ENCODE data around the gene HAGHL. TPM values are rescaled to one million over a fixed set of nuclear protein-coding genes. Genes with fewer than 3 reads are reported as not detected.

HAGHL gene
- total and polyA plus RNA-seq, 5 donors: 7.5 to 21.0 (median 12.1) TPM

- Histone ChIP-seq H3K9me3 (ENCODE audit: control insufficient read depth, low read length) (no peaks in the 10 kb centered on the region), H3K27ac (ENCODE audit: low read length) (no peak overlapping the region), H3K27me3 (ENCODE audit: control insufficient read depth, insufficient read depth) (no peaks in the 10 kb centered on the region), H3K4me3 (ENCODE audit: low read length) (no peak overlapping the region), H3K4me1 (ENCODE audit: control insufficient read depth, insufficient read depth, low read length) (peaks cover 7% of the 10 kb centered on the region)
- DNase-seq: peak in 2 of 3 donors; percentile 78 to 80
- ATAC-seq: no peak
- intact Hi-C loops (cut with DNase I): no loop called here
- 73% methylated on average over 28 of the region's 28 CpGs for WGBS
Measured at GRCh38 chr16:681746-682427, 45.0 kb upstream of the HAGHL start.

GRCh38 chr16:682493-683395 lies 44.2 kb upstream of the HAGHL start:
- WGBS: 84% methylated on average over 36 of the region's 36 CpGs
- H3K4me3 ChIP-seq (ENCODE audit: low read length): no peak overlapping the region
- H3K9me3 ChIP-seq (ENCODE audit: control insufficient read depth, low read length): no peaks in the 10 kb centered on the region
- peaks cover 7% of the 10 kb centered on the region for H3K4me1 ChIP-seq (ENCODE audit: control insufficient read depth, insufficient read depth, low read length)
- ATAC-seq (no peak), DNase-seq (peak in 1 of 3 donors; percentile 61)
- H3K27ac ChIP-seq (ENCODE audit: low read length): no peak overlapping the region
- no peaks in the 10 kb centered on the region for H3K27me3 ChIP-seq (ENCODE audit: control insufficient read depth, insufficient read depth)
- intact Hi-C loops (cut with DNase I): no loop called here

GRCh38 chr16:683396-684070 lies 43.4 kb upstream of the HAGHL start:
- H3K9me3 ChIP-seq (ENCODE audit: control insufficient read depth, low read length): no peaks in the 10 kb centered on the region
- H3K27ac ChIP-seq (ENCODE audit: low read length): no peak overlapping the region
- 15% methylated on average over 57 of the region's 57 CpGs for WGBS
- H3K4me1 ChIP-seq (ENCODE audit: control insufficient read depth, insufficient read depth, low read length): peaks cover 7% of the 10 kb centered on the region
- peak in 1 of 3 donors; percentile 73 for DNase-seq
- ATAC-seq: no peak
- no peaks in the 10 kb centered on the region for H3K27me3 ChIP-seq (ENCODE audit: control insufficient read depth, insufficient read depth)
- H3K4me3 ChIP-seq (ENCODE audit: low read length): peak overlapping the region; percentile 52
- intact Hi-C loops (cut with DNase I): no loop called here

DNA sequence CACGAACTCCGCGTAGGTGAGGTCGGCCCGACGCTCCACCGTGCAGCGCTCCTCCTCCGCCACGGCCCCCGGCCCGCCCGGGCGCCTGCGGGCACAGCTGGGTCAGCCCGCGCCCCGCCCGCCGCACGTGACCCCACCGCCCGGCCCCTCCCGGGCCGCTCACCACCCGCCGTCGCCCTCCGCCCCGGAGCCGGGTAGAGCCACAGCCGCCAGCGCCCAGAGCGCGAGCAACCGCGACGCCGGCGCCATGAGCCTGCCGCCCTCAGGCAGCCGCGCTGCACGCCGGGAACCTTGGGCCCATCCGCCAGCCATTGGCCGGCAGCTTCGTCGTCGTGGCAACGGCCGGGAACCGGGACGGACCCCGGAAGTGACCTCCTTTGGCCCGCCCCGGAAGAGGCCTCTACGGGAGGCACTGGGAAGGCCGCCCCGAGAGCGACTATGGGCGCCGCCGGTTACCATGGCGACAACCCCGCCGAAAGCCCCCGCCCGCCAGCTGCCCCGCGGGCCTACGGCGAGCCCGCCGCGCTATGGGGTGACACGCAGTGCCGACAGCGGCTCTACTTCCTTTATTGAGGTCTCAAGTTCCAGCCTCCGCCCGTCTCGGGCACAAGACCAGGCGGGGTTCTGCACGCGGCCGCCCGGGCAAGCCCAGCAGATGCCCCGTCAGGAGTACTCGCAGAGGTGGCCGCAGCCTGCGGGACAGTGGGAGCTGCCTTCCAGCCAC lies 42.7 kb upstream of the HAGHL start, which contains the start of gene JMJD8:
Gene JMJD8, minus strand, starts transcription at position 264 of the 724 bp plus-strand sequence. Its CDS starts 15 bp downstream, at position 249.
- Histone ChIP-seq H3K4me1 (ENCODE audit: control insufficient read depth, insufficient read depth, low read length) (peaks cover 8% of the 10 kb centered on the region), H3K27me3 (ENCODE audit: control insufficient read depth, insufficient read depth) (no peaks in the 10 kb centered on the region), H3K9me3 (ENCODE audit: control insufficient read depth, low read length) (no peaks in the 10 kb centered on the region), H3K4me3 (ENCODE audit: low read length) (peak within 1 kb of the TSS; percentile 52), H3K27ac (ENCODE audit: low read length) (peak within 1 kb of the TSS; percentile 14)
- intact Hi-C loops (cut with DNase I): no loop called here
- 4% methylated on average over 91 of the region's 91 CpGs for WGBS
- DNase-seq: peak; percentile 99 to 100 (median 99)
- ATAC-seq: peak; percentile 75 to 76

- ATAC-seq (no peak), DNase-seq (peak in 2 of 3 donors; percentile 78 to 80)
- H3K4me3 ChIP-seq (ENCODE audit: low read length): no peak overlapping the region
- WGBS: 94% methylated on average over 61 of the region's 61 CpGs
- no peak overlapping the region for H3K27ac ChIP-seq (ENCODE audit: low read length)
- H3K4me1 ChIP-seq (ENCODE audit: control insufficient read depth, insufficient read depth, low read length): peaks cover 12% of the 10 kb centered on the region
- H3K27me3 ChIP-seq (ENCODE audit: control insufficient read depth, insufficient read depth): no peaks in the 10 kb centered on the region
- no peaks in the 10 kb centered on the region for H3K9me3 ChIP-seq (ENCODE audit: control insufficient read depth, low read length)
- intact Hi-C loops (cut with DNase I): no loop called here
Measured at GRCh38 chr16:684961-685696, 41.8 kb upstream of the HAGHL start.

DNA sequence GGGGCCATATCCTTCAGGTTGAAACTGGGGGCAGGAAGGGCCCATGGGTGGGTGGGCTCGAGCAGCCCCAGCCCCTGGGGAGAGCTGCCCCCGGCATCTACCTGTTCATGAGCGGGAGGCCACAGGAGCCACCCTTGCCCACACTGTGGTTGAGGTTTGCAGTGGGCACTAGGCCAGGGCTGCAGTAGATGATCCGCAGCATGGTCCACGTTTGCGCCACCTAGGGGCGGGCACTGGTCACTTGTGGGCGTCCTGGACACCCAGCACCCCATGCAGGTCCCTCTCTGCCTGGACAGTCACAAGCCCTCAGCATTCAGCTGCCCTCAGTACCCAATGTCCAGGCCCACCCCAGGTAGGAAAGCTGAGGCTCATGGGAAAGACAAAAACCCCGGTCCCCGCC lies 40.9 kb upstream of the HAGHL start:
- intact Hi-C loops (cut with DNase I): no loop called here
- no peak overlapping the region for H3K27ac ChIP-seq (ENCODE audit: low read length)
- peaks cover 12% of the 10 kb centered on the region for H3K4me1 ChIP-seq (ENCODE audit: control insufficient read depth, insufficient read depth, low read length)
- DNase-seq (peak in 1 of 3 donors; percentile 78), ATAC-seq (no peak)
- no peaks in the 10 kb centered on the region for H3K27me3 ChIP-seq (ENCODE audit: control insufficient read depth, insufficient read depth)
- WGBS: 68% methylated on average over 10 of the region's 10 CpGs
- H3K9me3 ChIP-seq (ENCODE audit: control insufficient read depth, low read length): no peaks in the 10 kb centered on the region
- no peak overlapping the region for H3K4me3 ChIP-seq (ENCODE audit: low read length)

DNA sequence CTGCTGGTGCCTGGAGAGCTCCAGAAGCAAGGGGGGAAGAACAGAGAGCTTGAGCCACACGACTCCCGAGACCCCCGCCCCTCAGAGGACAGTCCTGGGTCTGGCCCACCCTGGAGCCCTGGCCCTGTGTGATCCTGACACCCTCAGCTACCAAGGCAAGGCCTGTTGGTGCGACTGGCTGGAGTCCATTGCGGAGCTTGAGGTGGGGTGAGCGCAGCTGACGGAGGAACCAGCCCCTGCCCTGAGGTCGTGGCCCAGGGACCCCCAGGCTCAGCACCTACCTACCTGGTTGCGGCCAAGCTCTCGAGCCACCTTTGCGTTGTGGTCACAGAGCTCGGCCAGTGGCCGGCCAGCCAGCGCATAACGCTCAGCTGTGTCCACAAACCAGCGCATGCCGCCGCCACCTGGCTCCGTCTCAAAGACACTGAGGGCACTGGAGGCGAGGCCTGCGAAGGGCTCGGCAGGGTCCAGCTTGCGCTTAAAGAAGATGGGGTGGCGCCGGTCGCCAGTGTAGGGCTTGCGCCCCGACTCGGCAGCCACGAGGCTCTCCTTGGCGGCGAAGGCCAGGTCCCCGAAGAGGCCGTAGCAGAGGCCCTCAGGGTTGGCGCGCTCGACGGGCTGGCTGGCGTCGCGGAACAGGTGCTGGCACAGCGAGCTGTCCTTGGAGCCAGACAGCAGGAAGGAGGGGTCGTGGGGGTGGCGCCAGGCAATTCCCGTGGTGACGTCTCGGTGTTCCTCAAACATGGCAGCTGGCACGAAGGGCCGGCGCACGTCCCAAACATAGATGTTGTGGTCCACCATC lies 40.2 kb upstream of the HAGHL start:
- H3K27ac ChIP-seq (ENCODE audit: low read length): no peak overlapping the region
- ATAC-seq (no peak), DNase-seq (no peak)
- H3K4me1 ChIP-seq (ENCODE audit: control insufficient read depth, insufficient read depth, low read length): peaks cover 6% of the 10 kb centered on the region
- WGBS: 94% methylated on average over 51 of the region's 51 CpGs
- H3K4me3 ChIP-seq (ENCODE audit: low read length): no peak overlapping the region
- H3K9me3 ChIP-seq (ENCODE audit: control insufficient read depth, low read length): no peaks in the 10 kb centered on the region
- no peaks in the 10 kb centered on the region for H3K27me3 ChIP-seq (ENCODE audit: control insufficient read depth, insufficient read depth)
- intact Hi-C loops (cut with DNase I): no loop called here

GRCh38 chr16:687499-687898 lies 39.4 kb upstream of the HAGHL start:
- H3K4me1 ChIP-seq (ENCODE audit: control insufficient read depth, insufficient read depth, low read length): peaks cover 5% of the 10 kb centered on the region
- intact Hi-C loops (cut with DNase I): no loop called here
- no peak overlapping the region for H3K4me3 ChIP-seq (ENCODE audit: low read length)
- ATAC-seq (no peak), DNase-seq (no peak)
- H3K27ac ChIP-seq (ENCODE audit: low read length): no peak overlapping the region
- 91% methylated on average over 19 of the region's 19 CpGs for WGBS
- no peaks in the 10 kb centered on the region for H3K27me3 ChIP-seq (ENCODE audit: control insufficient read depth, insufficient read depth)
- no peaks in the 10 kb centered on the region for H3K9me3 ChIP-seq (ENCODE audit: control insufficient read depth, low read length)

DNA sequence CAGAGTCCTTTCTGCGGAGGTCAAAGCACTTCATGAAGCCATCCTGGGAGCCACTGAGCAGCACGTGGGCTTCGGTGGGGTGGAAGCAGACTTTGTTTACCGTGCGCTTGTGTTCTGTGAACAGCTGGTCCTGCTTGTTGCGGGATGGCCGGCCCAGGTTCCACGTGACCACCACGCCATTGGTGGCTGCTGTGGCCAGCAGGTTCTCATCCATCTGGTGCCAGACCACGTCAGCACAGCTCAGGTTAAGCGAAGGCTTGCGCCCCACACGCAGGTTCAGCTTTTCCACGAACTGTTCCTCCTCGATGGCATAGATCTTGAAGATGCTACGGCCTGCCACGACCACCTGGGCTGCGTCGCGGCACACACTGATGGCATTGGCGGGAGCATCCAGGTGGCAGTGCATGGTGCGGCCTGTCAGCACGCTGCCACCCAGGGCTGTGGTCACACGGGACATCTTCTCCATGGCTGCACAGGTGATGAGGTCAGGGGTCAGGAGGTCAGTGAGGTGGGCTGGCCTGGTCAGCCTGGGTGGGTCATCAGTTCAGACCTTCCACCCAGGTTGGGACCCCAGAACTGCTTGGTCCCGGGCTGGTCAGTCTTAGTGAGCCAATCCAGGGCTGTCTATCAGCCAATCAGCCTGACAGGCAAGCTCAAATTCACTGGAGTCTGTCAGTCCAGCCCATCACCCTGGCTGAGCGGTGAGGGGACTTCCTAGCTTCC lies 37.6 kb upstream of the HAGHL start:
- 84% methylated on average over 26 of the region's 26 CpGs for WGBS
- peak overlapping the region; percentile 61 for H3K27ac ChIP-seq (ENCODE audit: low read length)
- H3K27me3 ChIP-seq (ENCODE audit: control insufficient read depth, insufficient read depth): no peaks in the 10 kb centered on the region
- H3K4me3 ChIP-seq (ENCODE audit: low read length): peak overlapping the region; percentile 77
- H3K9me3 ChIP-seq (ENCODE audit: control insufficient read depth, low read length): no peaks in the 10 kb centered on the region
- intact Hi-C loops (cut with DNase I): no loop called here
- ATAC-seq: no peak
- H3K4me1 ChIP-seq (ENCODE audit: control insufficient read depth, insufficient read depth, low read length): peaks cover 5% of the 10 kb centered on the region
- DNase-seq: no peak

All from right cardiac atrium (tissue), 5 donors.